ENCODE data around the gene SPINK5.

Gene SPINK5

DNA sequence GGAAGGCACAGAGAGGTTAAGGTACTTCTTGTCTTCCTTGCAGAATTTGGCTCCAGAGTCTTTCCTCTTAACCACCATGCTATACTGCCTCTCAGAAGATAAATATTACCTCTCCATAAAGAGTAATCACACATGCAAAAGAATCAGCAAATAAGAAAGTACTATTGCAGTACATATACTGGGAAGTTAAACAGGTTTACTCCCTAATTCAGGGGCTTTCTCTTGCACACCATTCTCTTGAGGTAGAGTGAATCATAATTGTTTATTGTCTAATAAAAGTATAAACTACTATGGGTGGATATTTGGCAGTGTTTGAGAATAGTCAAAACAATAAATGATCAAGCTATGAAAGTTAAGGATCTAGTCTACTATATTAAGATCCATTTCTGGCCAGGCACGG, 40.4 kb downstream of the SPINK5 start:
- no peak for DNase-seq

- no peak for DNase-seq
Observed at GRCh38 chr5:148107608-148108007, 43.8 kb downstream of the SPINK5 start.

- DNase-seq, result no peak
Observed at GRCh38 chr5:148113243-148113642, 49.5 kb downstream of the SPINK5 start.

- no peak for DNase-seq
Observed at GRCh38 chr5:148120317-148120716, 56.5 kb downstream of the SPINK5 start.

DNA sequence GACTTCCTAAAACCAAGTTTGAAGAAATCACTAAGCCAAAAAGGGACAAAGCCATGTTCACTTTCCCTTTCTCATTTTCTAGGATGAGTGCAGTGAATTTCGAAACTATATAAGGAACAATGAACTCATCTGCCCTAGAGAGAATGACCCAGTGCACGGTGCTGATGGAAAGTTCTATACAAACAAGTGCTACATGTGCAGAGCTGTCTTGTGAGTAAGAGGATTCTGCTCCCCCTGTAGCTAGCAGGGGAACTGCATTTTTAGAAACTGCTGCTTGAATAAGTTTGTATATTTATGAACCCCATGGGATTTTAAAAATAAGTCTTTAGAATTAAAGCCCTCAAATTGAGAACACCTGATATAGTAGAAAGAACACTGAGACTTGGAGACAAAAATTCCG, 61.9 kb downstream of the SPINK5 start:
- DNase-seq, result no peak

DNA sequence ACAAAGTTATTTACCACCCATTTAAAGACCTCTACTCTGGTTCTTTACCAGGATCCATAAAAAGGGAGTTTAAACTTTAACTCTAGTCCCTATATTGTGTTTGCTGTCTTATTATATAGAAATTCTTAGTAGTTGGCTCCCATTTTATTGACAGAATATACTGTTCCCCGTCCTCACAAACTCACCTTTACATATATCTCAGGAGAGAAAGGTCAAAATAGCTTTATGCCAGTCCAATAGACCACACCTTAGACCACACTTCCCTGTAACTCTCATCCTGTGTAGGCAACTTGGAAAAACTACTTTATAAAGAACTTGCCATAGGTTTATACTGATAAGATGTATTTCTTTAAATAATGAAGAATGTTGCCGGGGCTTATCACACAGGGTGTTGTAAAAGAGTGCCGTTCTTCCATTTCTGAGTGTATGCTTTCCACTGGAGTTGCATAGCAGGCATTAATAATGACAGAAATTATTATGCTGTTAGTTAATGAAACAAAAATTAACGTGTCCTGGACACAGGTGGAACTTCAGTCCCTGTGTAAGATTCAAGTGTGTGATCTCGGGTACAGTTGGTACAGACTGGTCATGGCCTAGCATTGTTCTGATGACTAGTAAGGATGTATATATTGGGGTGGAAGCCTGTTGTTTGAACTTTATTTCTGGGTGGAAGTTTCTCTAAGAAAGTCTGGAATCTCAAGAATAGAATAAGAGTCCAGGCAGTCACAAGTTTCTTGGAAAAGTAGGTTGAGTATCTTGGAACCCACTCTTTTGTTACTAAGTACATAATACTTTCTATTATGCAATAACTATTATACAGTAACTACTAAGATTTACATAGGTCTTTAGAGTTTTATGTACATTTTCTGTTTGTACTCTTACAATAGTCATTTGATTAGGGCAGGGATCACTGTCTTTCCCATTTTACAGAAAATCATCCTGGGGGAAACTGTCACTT, 71.6 kb downstream of the SPINK5 start:
- no peak for DNase-seq

DNA sequence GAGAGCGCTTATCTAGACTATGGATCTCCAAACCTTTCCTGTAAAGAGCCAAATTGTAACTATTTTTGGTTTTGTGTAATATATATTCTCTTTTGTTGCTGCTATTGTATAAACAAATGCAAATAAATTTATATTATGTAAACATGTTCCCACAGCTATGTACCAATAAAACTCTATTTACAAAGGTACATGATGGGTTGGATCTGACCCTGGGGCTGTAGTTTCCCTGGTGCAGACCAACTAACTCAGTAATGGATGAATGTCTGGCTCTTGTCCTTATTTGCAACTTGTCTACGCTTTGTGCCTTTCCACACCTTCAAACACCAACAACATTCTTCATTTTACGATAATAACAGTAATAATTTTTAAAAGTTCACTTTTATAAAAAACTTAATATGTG, 77.1 kb downstream of the SPINK5 start:
- DNase-seq, result no peak

- no peak for DNase-seq
Observed at GRCh38 chr5:148141645-148142044, 77.9 kb downstream of the SPINK5 start.

GRCh38 chr5:148145916-148146315, 82.1 kb downstream of the SPINK5 start:
- no peak for DNase-seq

GRCh38 chr5:148146487-148146886, 82.7 kb downstream of the SPINK5 start:
- DNase-seq, result no peak

DNA sequence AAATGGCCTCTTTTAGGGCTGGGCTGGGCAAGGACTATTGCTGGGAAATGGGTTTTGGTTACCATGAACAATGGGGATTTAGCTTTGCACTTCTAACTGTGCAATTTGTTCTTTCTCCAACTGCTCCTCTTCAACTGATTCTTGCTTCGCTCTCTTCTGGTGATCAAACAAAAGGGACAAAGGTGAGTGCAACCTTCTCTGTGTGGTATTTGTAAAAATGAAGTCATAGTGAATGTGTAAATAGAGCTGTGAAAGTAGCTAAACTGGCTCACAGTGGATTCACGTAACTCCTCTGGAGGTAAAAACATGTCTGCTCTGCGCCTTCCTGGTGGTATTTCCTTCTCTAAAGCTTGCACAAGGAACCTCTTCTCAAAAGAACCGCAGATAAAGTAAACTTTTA, 83.6 kb downstream of the SPINK5 start:
- no peak for DNase-seq

GRCh38 chr5:148151872-148152271, 88.1 kb downstream of the SPINK5 start:
- no peak for DNase-seq

DNA sequence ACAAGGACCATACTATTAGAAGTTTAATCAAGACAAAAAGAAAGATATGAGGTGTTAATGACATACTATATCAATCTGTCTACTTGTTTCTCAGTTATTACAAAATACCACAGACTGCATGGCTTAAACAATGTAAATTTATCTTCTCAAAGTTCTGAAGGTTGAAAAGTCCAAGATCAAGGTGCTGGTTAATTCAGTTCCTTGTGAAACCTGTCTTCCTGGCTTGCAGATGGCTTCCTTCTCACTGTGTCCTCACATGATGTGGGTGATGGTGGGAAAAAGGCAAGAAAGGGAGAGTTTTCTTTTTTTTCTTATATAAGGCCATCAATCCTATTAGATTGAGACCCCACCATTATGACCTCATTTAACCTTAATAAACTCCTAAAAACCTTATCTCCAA, 89.0 kb downstream of the SPINK5 start:
- DNase-seq, result no peak

DNA sequence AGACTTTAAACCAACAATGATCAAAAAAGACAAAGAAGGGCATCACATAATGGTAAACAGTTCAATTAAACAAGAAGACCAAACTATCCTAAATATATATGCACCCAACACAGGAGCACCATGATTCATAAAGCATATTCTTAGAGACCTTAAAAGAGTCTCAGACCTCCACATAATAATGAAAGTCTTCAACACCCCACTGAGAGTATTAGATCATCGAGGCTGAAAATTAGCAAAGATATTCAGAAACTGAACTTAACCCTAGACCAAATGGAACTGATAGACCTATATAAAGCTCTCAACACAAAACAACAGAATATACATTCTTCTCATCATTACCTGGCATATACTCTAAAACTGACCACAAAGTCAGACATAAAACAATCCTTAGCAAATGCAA, 92.8 kb downstream of the SPINK5 start:
- DNase-seq, result no peak

DNA sequence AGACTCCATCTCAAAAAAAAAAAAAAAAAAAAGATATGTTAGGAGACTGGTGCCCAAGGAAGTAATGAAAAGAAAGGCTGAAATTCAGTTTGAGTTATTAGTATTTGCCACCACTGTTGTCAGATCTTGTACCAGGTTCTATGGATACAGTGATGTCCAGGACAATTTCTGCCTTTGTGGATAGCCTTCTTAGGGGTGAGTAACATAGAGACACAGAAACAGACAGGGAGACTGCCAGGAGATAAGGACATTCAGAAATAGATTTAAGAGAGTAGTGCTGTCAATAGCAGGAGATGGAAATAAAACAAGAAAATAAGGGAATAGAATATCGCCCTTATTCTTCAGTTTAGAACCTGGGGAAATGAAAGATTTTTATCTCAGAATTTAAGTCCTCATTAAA, 98.3 kb downstream of the SPINK5 start:
- no peak for DNase-seq

GRCh38 chr5:148163345-148163744, 99.6 kb downstream of the SPINK5 start:
- DNase-seq, result no peak

- no peak for DNase-seq
Observed at GRCh38 chr5:148166550-148167283, 102.9 kb downstream of the SPINK5 start.

GRCh38 chr5:148168246-148168645, 104.5 kb downstream of the SPINK5 start, which contains the start of gene SPINK14:
Gene SPINK14 (plus strand): TSS chr5:148168546. CDS start chr5:148169733, 1,187 bp downstream.
- DNase-seq, result no peak

DNA sequence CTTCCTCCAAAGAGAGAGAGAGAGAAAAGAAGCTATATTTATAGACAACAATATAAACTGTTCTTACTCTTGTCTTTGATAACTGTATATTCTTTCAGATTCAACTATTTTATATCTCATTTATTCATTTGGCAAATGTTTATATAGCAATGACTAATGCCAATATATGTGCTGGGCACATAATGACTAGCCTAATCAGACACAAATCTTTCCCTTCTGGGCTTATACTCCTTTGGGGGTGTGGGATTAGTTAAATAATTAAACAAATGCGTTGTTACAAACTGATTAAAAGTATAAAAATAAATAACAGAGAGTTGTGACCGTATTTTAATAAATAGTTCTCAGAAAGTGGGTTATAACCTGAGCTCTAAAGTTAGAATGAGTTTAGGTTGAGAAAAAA, 108.6 kb downstream of the SPINK5 start:
- DNase-seq, result no peak

DNA sequence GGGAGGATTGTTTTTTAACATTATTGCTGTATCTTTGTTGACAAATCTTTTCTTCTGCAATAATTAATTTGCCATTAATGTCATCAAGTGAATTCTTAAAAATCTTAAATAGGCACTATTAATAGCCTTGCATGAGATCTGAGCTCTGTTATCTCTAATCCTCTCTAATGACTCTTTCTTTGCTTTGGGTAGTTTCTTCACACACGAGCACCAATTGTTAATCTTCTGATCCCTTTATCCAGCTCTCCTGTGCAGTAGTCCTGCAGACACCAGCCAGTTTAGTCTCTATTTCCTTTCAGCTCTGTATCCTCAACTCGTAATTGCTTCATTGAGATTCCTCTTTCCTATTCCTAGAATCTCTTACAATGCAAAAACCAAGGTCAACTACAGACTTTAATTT, 112.7 kb downstream of the SPINK5 start:
- DNase-seq, result no peak

GRCh38 chr5:148177207-148177606, 113.4 kb downstream of the SPINK5 start:
- DNase-seq, result no peak

GRCh38 chr5:148179234-148179824, 115.5 kb downstream of the SPINK5 start:
- DNase-seq, result no peak

DNA sequence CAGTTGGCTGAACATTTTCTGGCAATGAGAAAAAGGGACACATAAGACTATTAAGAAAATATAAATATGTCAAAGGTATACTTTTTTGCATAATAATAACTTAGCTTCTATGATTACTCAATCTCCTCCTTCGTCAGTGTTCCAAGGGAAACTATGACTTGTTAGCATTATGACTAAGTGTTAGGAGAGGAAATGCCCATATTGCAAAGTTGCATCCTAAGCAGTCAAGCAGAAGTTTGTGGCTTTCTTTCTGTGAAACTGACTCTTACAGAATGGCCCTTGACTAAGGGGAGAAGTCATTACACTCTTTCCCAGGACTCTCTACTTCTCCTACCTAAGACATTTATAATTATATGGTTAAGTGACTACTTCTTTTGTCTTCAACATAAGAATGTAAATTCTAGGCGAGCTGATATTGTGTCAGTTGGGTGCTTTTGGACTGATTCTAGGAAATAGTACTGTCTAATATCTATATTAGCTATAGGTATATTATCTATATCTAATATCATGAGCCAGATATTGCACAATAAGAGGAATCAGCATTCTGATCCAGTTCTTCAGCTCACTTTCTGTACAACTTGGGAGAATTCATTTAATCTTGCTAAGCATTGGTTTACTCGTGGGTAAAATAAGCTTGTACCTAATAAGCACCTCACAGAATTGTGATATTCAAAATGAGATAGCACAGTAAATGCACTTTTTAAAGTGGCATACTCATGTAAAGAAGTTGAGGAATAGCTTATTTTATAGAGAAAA, 122.6 kb downstream of the SPINK5 start:
- DNase-seq, result no peak

Measured in NCI-H187 treated with DMSO at 0.1 percent for 48 hours (cell line).